SK-N-DZ (cell line): ENCODE data around the gene RHBDD3. TPM values are rescaled to one million over a fixed set of nuclear protein-coding genes. Genes with fewer than 3 reads are reported as not detected.

Experiments
- DNase-seq: peaks from one replicate; pipeline ENCODE4 v3.0.0-alpha.2; 2015; ENCODE audit warnings: low spot score
- polyA plus RNA-seq, 2 experiments: library from polyadenylated mRNA; depleted of rRNA; stranded (reverse); fragments of >200 nt; gene quantifications; 2 replicates each; pipeline ENCODE4 v1.2.3, GENCODE V29; 2014

The RHBDD3 gene
- 92.4 and 120 TPM in 2 replicates for polyA plus RNA-seq (2014; cell fraction: cytosol; rRNA removed)
- 74.4 and 98.6 TPM in 2 replicates for polyA plus RNA-seq (2014; cell fraction: nucleus; rRNA removed)

- DNase-seq = peak; percentile 97
These were observed at the start of gene RHBDD3, which contains the start of gene EWSR1 for GRCh38 chr22:29267858-29268510. Gene RHBDD3 (minus strand): TSS chr22:29267981. CDS start chr22:29265626, 2,355 bp downstream. Gene EWSR1 (plus strand): TSS chr22:29268268. CDS start chr22:29268337, 69 bp downstream.

GRCh38 chr22:29316141-29316828 is 48.5 kb upstream of the RHBDD3 start:
- DNase-seq = no peak

GRCh38 chr22:29315286-29316140 is 47.7 kb upstream of the RHBDD3 start, which contains the start of gene RASL10A:
Gene RASL10A (minus strand): TSS chr22:29315697. CDS start chr22:29315246, 451 bp downstream.
- no peak for DNase-seq

GRCh38 chr22:29314537-29315285 is 46.9 kb upstream of the RHBDD3 start:
- no peak for DNase-seq

- DNase-seq = no peak
These were observed 46.0 kb upstream of the RHBDD3 start for GRCh38 chr22:29313576-29314466.

GRCh38 chr22:29313126-29313575 is 45.4 kb upstream of the RHBDD3 start:
- no peak for DNase-seq

GRCh38 chr22:29312218-29313125 is 44.7 kb upstream of the RHBDD3 start:
- DNase-seq = no peak

- DNase-seq = no peak
These were observed 43.9 kb upstream of the RHBDD3 start for GRCh38 chr22:29311464-29312217.

GRCh38 chr22:29310863-29311339 is 43.1 kb upstream of the RHBDD3 start:
- DNase-seq = no peak

GRCh38 chr22:29310065-29310862 is 42.5 kb upstream of the RHBDD3 start:
- DNase-seq = no peak

- no peak for DNase-seq
These were observed 41.7 kb upstream of the RHBDD3 start for GRCh38 chr22:29309332-29310064.

- no peak for DNase-seq
These were observed 41.0 kb upstream of the RHBDD3 start for GRCh38 chr22:29308791-29309262.

- DNase-seq = no peak
These were observed 40.5 kb upstream of the RHBDD3 start for GRCh38 chr22:29308148-29308790.

GRCh38 chr22:29307596-29308147 is 39.9 kb upstream of the RHBDD3 start:
- DNase-seq = no peak

GRCh38 chr22:29306835-29307595 is 39.2 kb upstream of the RHBDD3 start:
- DNase-seq = peak; percentile 76
